HUES64 (cell line): ENCODE measurements around the gene SNTG2.

Experiments
- H3K27ac ChIP-seq: 2 replicates; pipeline ENCODE4 v1.7.0; 2013; ENCODE audit warnings: low read depth, low read length, inconsistent platforms
- H3K27me3 ChIP-seq: 2 replicates; pipeline ENCODE4 v1.6.1; 2013; ENCODE audit warnings: mild to moderate bottlenecking, low read length; ENCODE audit not compliant: insufficient read depth
- H3K36me3 ChIP-seq: 2 replicates; pipeline ENCODE4 v1.6.1; 2013; ENCODE audit warnings: mild to moderate bottlenecking, low read length; ENCODE audit not compliant: insufficient read depth
- H3K4me1 ChIP-seq: 2 replicates; pipeline ENCODE4 v1.6.1; 2013; ENCODE audit warnings: mild to moderate bottlenecking, low read length, moderate library complexity; ENCODE audit not compliant: insufficient read depth
- H3K4me3 ChIP-seq: 2 replicates; pipeline ENCODE4 v1.5.1; 2013; ENCODE audit warnings: mild to moderate bottlenecking, low read length, moderate library complexity
- H3K9ac ChIP-seq: 2 replicates; pipeline ENCODE4 v1.6.1; 2013; ENCODE audit warnings: mild to moderate bottlenecking, low read depth, low read length
- H3K9me3 ChIP-seq: 2 replicates; pipeline ENCODE4 v1.6.1; 2013; ENCODE audit warnings: low read depth, low read length; ENCODE audit not compliant: insufficient read depth
- WGBS: fragments of 150-250, 120-280 bp; methylation state at CpG from one replicate; pipeline ENCODE4 v1.1.7; 2013; ENCODE audit warnings: missing lambda C conversion rate; 5-methylcytosine and 5-hydroxymethylcytosine counted together

Gene SNTG2

GRCh38 chr2:1168846-1169245 is 218.2 kb downstream of the SNTG2 start:
- 61% methylated on average over 10 of the region's 10 CpGs for WGBS
- H3K4me1 ChIP-seq: no peaks in the 10 kb centered on the region
- H3K36me3 ChIP-seq: peaks cover 44% of the 10 kb centered on the region
- no peaks in the 10 kb centered on the region for H3K27me3 ChIP-seq
- H3K9me3 ChIP-seq: peaks cover 32% of the 10 kb centered on the region
- no peak overlapping the region for H3K27ac ChIP-seq
- no peak overlapping the region for H3K9ac ChIP-seq
- H3K4me3 ChIP-seq: no peak overlapping the region

GRCh38 chr2:1169291-1169949 is 218.8 kb downstream of the SNTG2 start:
- Histone ChIP-seq H3K4me3 (no peak overlapping the region), H3K27me3 (no peaks in the 10 kb centered on the region), H3K9me3 (peaks cover 37% of the 10 kb centered on the region), H3K4me1 (no peaks in the 10 kb centered on the region), H3K9ac (no peak overlapping the region), H3K36me3 (peaks cover 48% of the 10 kb centered on the region), H3K27ac (no peak overlapping the region)
- 81% methylated on average over 13 of the region's 13 CpGs for WGBS

- WGBS: 95% methylated on average over 15 of the region's 15 CpGs
- no peak overlapping the region for H3K27ac ChIP-seq
- peaks cover 52% of the 10 kb centered on the region for H3K36me3 ChIP-seq
- no peaks in the 10 kb centered on the region for H3K27me3 ChIP-seq
- H3K4me1 ChIP-seq: no peaks in the 10 kb centered on the region
- H3K9me3 ChIP-seq: peaks cover 46% of the 10 kb centered on the region
- H3K9ac ChIP-seq: no peak overlapping the region
- H3K4me3 ChIP-seq: no peak overlapping the region
These were observed 219.6 kb downstream of the SNTG2 start for GRCh38 chr2:1170241-1170640.

- Histone ChIP-seq H3K4me3 (no peak overlapping the region), H3K27ac (no peak overlapping the region), H3K4me1 (no peaks in the 10 kb centered on the region), H3K27me3 (no peaks in the 10 kb centered on the region), H3K9me3 (peaks cover 50% of the 10 kb centered on the region), H3K9ac (no peak overlapping the region), H3K36me3 (peaks cover 52% of the 10 kb centered on the region)
- WGBS: 98% methylated on average over 5 of the region's 5 CpGs
These were observed 220.1 kb downstream of the SNTG2 start for GRCh38 chr2:1170711-1171110.

GRCh38 chr2:1173528-1173927 is 222.9 kb downstream of the SNTG2 start:
- WGBS: 97% methylated on average over 4 of the region's 5 CpGs
- Histone ChIP-seq H3K27me3 (no peaks in the 10 kb centered on the region), H3K36me3 (peaks cover 47% of the 10 kb centered on the region), H3K9me3 (peaks cover 66% of the 10 kb centered on the region), H3K4me1 (no peaks in the 10 kb centered on the region), H3K27ac (no peak overlapping the region), H3K9ac (no peak overlapping the region), H3K4me3 (no peak overlapping the region)

GRCh38 chr2:1181893-1182292 is 231.2 kb downstream of the SNTG2 start:
- Histone ChIP-seq H3K4me3 (no peak overlapping the region), H3K27ac (no peak overlapping the region), H3K36me3 (peaks cover 11% of the 10 kb centered on the region), H3K4me1 (no peaks in the 10 kb centered on the region), H3K9me3 (peaks cover 30% of the 10 kb centered on the region), H3K27me3 (no peaks in the 10 kb centered on the region), H3K9ac (no peak overlapping the region)
- WGBS: 95% methylated on average over 3 of the region's 3 CpGs

GRCh38 chr2:1183300-1183699 is 232.7 kb downstream of the SNTG2 start:
- Histone ChIP-seq H3K36me3 (peaks cover 11% of the 10 kb centered on the region), H3K27ac (no peak overlapping the region), H3K27me3 (no peaks in the 10 kb centered on the region), H3K9ac (no peak overlapping the region), H3K4me3 (no peak overlapping the region), H3K9me3 (peaks cover 24% of the 10 kb centered on the region), H3K4me1 (no peaks in the 10 kb centered on the region)
- 89% methylated on average over 3 of the region's 3 CpGs for WGBS

- Histone ChIP-seq H3K9me3 (peaks cover 24% of the 10 kb centered on the region), H3K4me1 (no peaks in the 10 kb centered on the region), H3K9ac (no peak overlapping the region), H3K36me3 (peaks cover 11% of the 10 kb centered on the region), H3K27ac (no peak overlapping the region), H3K4me3 (no peak overlapping the region), H3K27me3 (no peaks in the 10 kb centered on the region)
- 94% methylated on average over 1 of the region's 2 CpGs for whole genome bisulfite sequencing
These were observed 235.8 kb downstream of the SNTG2 start for GRCh38 chr2:1186421-1186820.

GRCh38 chr2:1187189-1187588 is 236.5 kb downstream of the SNTG2 start:
- Histone ChIP-seq H3K27ac (no peak overlapping the region), H3K27me3 (no peaks in the 10 kb centered on the region), H3K36me3 (peaks cover 11% of the 10 kb centered on the region), H3K9ac (no peak overlapping the region), H3K9me3 (peaks cover 24% of the 10 kb centered on the region), H3K4me1 (no peaks in the 10 kb centered on the region), H3K4me3 (no peak overlapping the region)
- WGBS: 93% methylated on average over 3 of the region's 3 CpGs

- Histone ChIP-seq H3K27ac (no peak overlapping the region), H3K36me3 (no peaks in the 10 kb centered on the region), H3K4me1 (no peaks in the 10 kb centered on the region), H3K9ac (no peak overlapping the region), H3K9me3 (peaks cover 16% of the 10 kb centered on the region), H3K27me3 (no peaks in the 10 kb centered on the region), H3K4me3 (no peak overlapping the region)
- WGBS: 94% methylated on average over 3 of the region's 5 CpGs
These were observed 241.5 kb downstream of the SNTG2 start for GRCh38 chr2:1192121-1192520.

- no peaks in the 10 kb centered on the region for H3K4me1 ChIP-seq
- peaks cover 17% of the 10 kb centered on the region for H3K9me3 ChIP-seq
- 82% methylated on average over 2 of the region's 2 CpGs for WGBS
- no peaks in the 10 kb centered on the region for H3K36me3 ChIP-seq
- no peak overlapping the region for H3K27ac ChIP-seq
- no peak overlapping the region for H3K9ac ChIP-seq
- no peaks in the 10 kb centered on the region for H3K27me3 ChIP-seq
- no peak overlapping the region for H3K4me3 ChIP-seq
These were observed 243.2 kb downstream of the SNTG2 start for GRCh38 chr2:1193801-1194200.

GRCh38 chr2:1203772-1204171 is 253.1 kb downstream of the SNTG2 start:
- no peaks in the 10 kb centered on the region for H3K36me3 ChIP-seq
- H3K4me1 ChIP-seq: no peaks in the 10 kb centered on the region
- no peak overlapping the region for H3K27ac ChIP-seq
- 95% methylated on average over 5 of the region's 6 CpGs for WGBS
- H3K4me3 ChIP-seq: no peak overlapping the region
- H3K9me3 ChIP-seq: peaks cover 16% of the 10 kb centered on the region; the same call in 1 of the 2 replicates
- H3K9ac ChIP-seq: no peak overlapping the region
- H3K27me3 ChIP-seq: no peaks in the 10 kb centered on the region
